ENCODE results near the gene SLC34A3.

The SLC34A3 gene

GRCh38 chr9:137279741-137280473, 49.2 kb downstream of the SLC34A3 start:
- Histone ChIP-seq H3K27ac (ENCODE audit: low read depth, low read length) (no peak overlapping the region), H3K4me1 (ENCODE audit: insufficient read depth, low read length) (peaks cover 4% of the 10 kb centered on the region), H3K36me3 (ENCODE audit: insufficient read depth, low read length) (no peaks in the 10 kb centered on the region), H3K4me3 (ENCODE audit: low read depth in 1 of 2, low read length in 2 of 2) (no peak overlapping the region), H3K9me3 (ENCODE audit: low read length) (no peaks in the 10 kb centered on the region), H3K27me3 (ENCODE audit: control insufficient read depth in 1 of 2, insufficient read depth in 2 of 2, low read length in 2 of 2) (peaks cover 0 to 52% of the 10 kb centered on the region in 2 donors), H3K9ac (ENCODE audit: low read length) (no peak overlapping the region)

GRCh38 chr9:137280474-137281344, 50.0 kb downstream of the SLC34A3 start:
- Histone ChIP-seq H3K27ac (ENCODE audit: low read depth, low read length) (no peak overlapping the region), H3K27me3 (ENCODE audit: control insufficient read depth in 1 of 2, insufficient read depth in 2 of 2, low read length in 2 of 2) (peaks cover 0 to 52% of the 10 kb centered on the region in 2 donors), H3K9me3 (ENCODE audit: low read length) (no peaks in the 10 kb centered on the region), H3K9ac (ENCODE audit: low read length) (no peak overlapping the region), H3K4me1 (ENCODE audit: insufficient read depth, low read length) (peaks cover 4% of the 10 kb centered on the region), H3K36me3 (ENCODE audit: insufficient read depth, low read length) (no peaks in the 10 kb centered on the region), H3K4me3 (ENCODE audit: low read depth in 1 of 2, low read length in 2 of 2) (no peak overlapping the region)

GRCh38 chr9:137281345-137282116, 50.8 kb downstream of the SLC34A3 start:
- no peak overlapping the region for H3K4me3 ChIP-seq (ENCODE audit: low read depth in 1 of 2, low read length in 2 of 2)
- peaks cover under 1% of the 10 kb centered on the region for H3K4me1 ChIP-seq (ENCODE audit: insufficient read depth, low read length)
- no peaks in the 10 kb centered on the region for H3K9me3 ChIP-seq (ENCODE audit: low read length)
- no peaks in the 10 kb centered on the region for H3K36me3 ChIP-seq (ENCODE audit: insufficient read depth, low read length)
- H3K9ac ChIP-seq (ENCODE audit: low read length) = no peak overlapping the region
- no peak overlapping the region for H3K27ac ChIP-seq (ENCODE audit: low read depth, low read length)
- peaks cover 0 to 46% of the 10 kb centered on the region in 2 donors for H3K27me3 ChIP-seq (ENCODE audit: control insufficient read depth in 1 of 2, insufficient read depth in 2 of 2, low read length in 2 of 2)

All from muscle layer of colon (tissue), 2 donors.